Effector memory CD4-positive, alpha-beta T cell (primary cell): Measurements from ENCODE around the gene ASXL3.

Experiments used
- DNase-seq, 3 donors: peaks; one replicate each; pipeline ENCODE4 v3.0.0-alpha.2; 2020
- H3K27ac ChIP-seq: 2 replicates; pipeline ENCODE4 v1.7.0; 2013; ENCODE audit warnings: mild to moderate bottlenecking, low read length, moderate library complexity; ENCODE audit not compliant: insufficient read depth, poor library complexity, severe bottlenecking
- H3K27me3 ChIP-seq: replicated peaks from 2 replicates; pipeline ENCODE4 v1.7.0; 2013; ENCODE audit warnings: mild to moderate bottlenecking, low read length; ENCODE audit not compliant: insufficient read depth, control insufficient read depth, poor library complexity, severe bottlenecking
- H3K36me3 ChIP-seq: 2 replicates; pipeline ENCODE4 v1.7.0; 2013; ENCODE audit warnings: mild to moderate bottlenecking, low read length, moderate library complexity; ENCODE audit not compliant: control insufficient read depth, insufficient read depth
- H3K4me1 ChIP-seq: 2 replicates; pipeline ENCODE4 v1.7.0; 2013; ENCODE audit warnings: low read length, mild to moderate bottlenecking; ENCODE audit not compliant: control insufficient read depth, insufficient read depth, poor library complexity, severe bottlenecking
- H3K4me3 ChIP-seq: 2 replicates; pipeline ENCODE4 v1.7.0; 2013; ENCODE audit warnings: low read length, low read depth, mild to moderate bottlenecking; ENCODE audit not compliant: insufficient read depth, poor library complexity, severe bottlenecking
- H3K9me3 ChIP-seq: 2 replicates; pipeline ENCODE4 v1.7.0; 2013; ENCODE audit warnings: mild to moderate bottlenecking, low read length, moderate library complexity; ENCODE audit not compliant: control insufficient read depth
- total RNA-seq, 3 donors: gene quantifications; one replicate each; lab custom pipeline; 2026; lab: John Stamatoyannopoulos, UW

Gene ASXL3
- 0 reads per million in 3 donors for total RNA-seq

GRCh38 chr18:33577685-33578517, at the start of gene ASXL3:
ASXL3 (plus strand) TSS chr18:33578219; CDS start chr18:33578632, 413 bp downstream.
- no peak for DNase-seq
- no peaks in the 10 kb centered on the region for H3K9me3 ChIP-seq
- no peak within 1 kb of the TSS for H3K27ac ChIP-seq
- no peak within 1 kb of the TSS for H3K4me3 ChIP-seq
- H3K4me1 ChIP-seq, result no peaks in the 10 kb centered on the region
- H3K27me3 ChIP-seq, result no peaks in the 10 kb centered on the region
- H3K36me3 ChIP-seq, result no peaks in the 10 kb centered on the region

- no peaks in the 10 kb centered on the region for H3K27me3 ChIP-seq
- no peaks in the 10 kb centered on the region for H3K9me3 ChIP-seq
- no peak overlapping the region for H3K27ac ChIP-seq
- no peaks in the 10 kb centered on the region for H3K4me1 ChIP-seq
- DNase-seq, result no peak
- H3K4me3 ChIP-seq, result no peak overlapping the region
- H3K36me3 ChIP-seq, result no peaks in the 10 kb centered on the region
Observed at GRCh38 chr18:33532978-33533377, 45.0 kb upstream of the ASXL3 start.

GRCh38 chr18:33536904-33537303, 41.1 kb upstream of the ASXL3 start:
- no peak for DNase-seq
- no peak overlapping the region for H3K4me3 ChIP-seq
- H3K27me3 ChIP-seq, result no peaks in the 10 kb centered on the region
- no peaks in the 10 kb centered on the region for H3K9me3 ChIP-seq
- H3K4me1 ChIP-seq, result no peaks in the 10 kb centered on the region
- H3K36me3 ChIP-seq, result no peaks in the 10 kb centered on the region
- no peak overlapping the region for H3K27ac ChIP-seq

GRCh38 chr18:33538418-33539042, 39.5 kb upstream of the ASXL3 start:
- Histone ChIP-seq H3K4me1 (no peaks in the 10 kb centered on the region), H3K4me3 (no peak overlapping the region), H3K27me3 (no peaks in the 10 kb centered on the region), H3K9me3 (no peaks in the 10 kb centered on the region), H3K27ac (no peak overlapping the region), H3K36me3 (no peaks in the 10 kb centered on the region)
- no peak for DNase-seq

GRCh38 chr18:33540392-33540791, 37.6 kb upstream of the ASXL3 start:
- H3K4me3 ChIP-seq, result no peak overlapping the region
- DNase-seq, result no peak
- H3K9me3 ChIP-seq, result no peaks in the 10 kb centered on the region
- no peaks in the 10 kb centered on the region for H3K27me3 ChIP-seq
- no peak overlapping the region for H3K27ac ChIP-seq
- H3K36me3 ChIP-seq, result no peaks in the 10 kb centered on the region
- no peaks in the 10 kb centered on the region for H3K4me1 ChIP-seq

- Histone ChIP-seq H3K4me3 (no peak overlapping the region), H3K27ac (no peak overlapping the region), H3K9me3 (no peaks in the 10 kb centered on the region), H3K36me3 (no peaks in the 10 kb centered on the region), H3K27me3 (no peaks in the 10 kb centered on the region), H3K4me1 (no peaks in the 10 kb centered on the region)
- no peak for DNase-seq
Observed at GRCh38 chr18:33541316-33541715, 36.7 kb upstream of the ASXL3 start.

GRCh38 chr18:33556846-33557245, 21.2 kb upstream of the ASXL3 start:
- Histone ChIP-seq H3K9me3 (no peaks in the 10 kb centered on the region), H3K4me1 (no peaks in the 10 kb centered on the region), H3K36me3 (no peaks in the 10 kb centered on the region), H3K27ac (no peak overlapping the region), H3K27me3 (no peaks in the 10 kb centered on the region), H3K4me3 (no peak overlapping the region)
- DNase-seq, result no peak

GRCh38 chr18:33557706-33558105, 20.3 kb upstream of the ASXL3 start:
- Histone ChIP-seq H3K9me3 (no peaks in the 10 kb centered on the region), H3K4me1 (no peaks in the 10 kb centered on the region), H3K27me3 (no peaks in the 10 kb centered on the region), H3K27ac (no peak overlapping the region), H3K4me3 (no peak overlapping the region), H3K36me3 (no peaks in the 10 kb centered on the region)
- DNase-seq, result no peak

GRCh38 chr18:33558529-33558928, 19.5 kb upstream of the ASXL3 start:
- no peak for DNase-seq
- Histone ChIP-seq H3K9me3 (no peaks in the 10 kb centered on the region), H3K27me3 (no peaks in the 10 kb centered on the region), H3K4me1 (no peaks in the 10 kb centered on the region), H3K4me3 (no peak overlapping the region), H3K36me3 (no peaks in the 10 kb centered on the region), H3K27ac (no peak overlapping the region)

GRCh38 chr18:33560686-33561370, 17.2 kb upstream of the ASXL3 start:
- H3K27me3 ChIP-seq, result no peaks in the 10 kb centered on the region
- H3K4me3 ChIP-seq, result no peak overlapping the region
- H3K27ac ChIP-seq, result no peak overlapping the region
- no peaks in the 10 kb centered on the region for H3K9me3 ChIP-seq
- DNase-seq, result no peak
- no peaks in the 10 kb centered on the region for H3K36me3 ChIP-seq
- no peaks in the 10 kb centered on the region for H3K4me1 ChIP-seq
